Mucosa of descending colon (tissue), 3 donors: Measurements from ENCODE around the gene KPNA4. TPM values are rescaled to one million over a fixed set of nuclear protein-coding genes. Genes with fewer than 3 reads are reported as not detected.
"Not testable (repeated sequence)": the region's sequence is repeated elsewhere in the genome, so short reads cannot be mapped to it uniquely, and the experiment has no call there.

Experiments used
- ATAC-seq: fragments of 200-7000 bp; cut with Tn5 transposase; one replicate; pipeline ENCODE4 v1.9.1; 2020; ENCODE audit warnings: mild to moderate bottlenecking, moderate library complexity
- DNase-seq, 3 donors: peaks; one replicate each; pipeline ENCODE4 v3.0.0-alpha.2; 2020
- H3K36me3 ChIP-seq: fragments of 200-600 bp; one replicate; pipeline ENCODE4 v1.8.0; 2021; ENCODE audit warnings: low read depth, mild to moderate bottlenecking
- H3K4me1 ChIP-seq: fragments of 200-600 bp; one replicate; pipeline ENCODE4 v1.8.0; 2021; ENCODE audit warnings: low read depth, mild to moderate bottlenecking
- H3K4me3 ChIP-seq: fragments of 200-600 bp; one replicate; pipeline ENCODE4 v1.8.0; 2021; ENCODE audit warnings: mild to moderate bottlenecking
- H3K9me3 ChIP-seq: fragments of 200-600 bp; one replicate; pipeline ENCODE4 v1.8.0; 2021; ENCODE audit warnings: mild to moderate bottlenecking
- CTCF ChIP-seq: fragments of 200-600 bp; IDR thresholded peaks from one replicate; pipeline ENCODE4 v1.8.0; 2022; ENCODE audit warnings: antibody characterized with exemption, mild to moderate bottlenecking
- intact Hi-C, 2 donors: fragments of 100-400 bp; cut with DNase I in 1 of 2; cut with micrococcal nuclease in 1 of 2; formaldehyde crosslinking; loops; one replicate each; pipeline versions ENCODE4 v1.11.0 to v1.11.1; 2022; cut with DNase I, micrococcal nuclease
- total RNA-seq, 3 donors: library from RNA; stranded (reverse); fragmentation: NEBNext Ultra II Directional in 2 of 3; extraction: Animal tissue kit (Norgen Biotek cat#: 25700) in 2 of 3; gene quantifications; one replicate each; pipeline versions ENCODE4 v1.2.1 to v1.2.4, GENCODE V29; 2021 to 2023
- donor health status: DM: no; HTN: no; CAD: no; lungs with moderate emphysema.
- donor health status: DM: no; HTN: no; CAD: no.
- donor health status: DM: no; HTN: yes; CAD: no.

The KPNA4 gene
- total RNA-seq, 3 donors from 2014 or later = 46.2 to 91.0 (median 48.1) TPM

GRCh38 chr3:160538895-160539294, 26.5 kb downstream of the KPNA4 start:
- intact Hi-C loops = no loop called here
- DNase-seq = no peak
- peak; percentile 24 for ATAC-seq
- H3K36me3 ChIP-seq = no peaks in the 10 kb centered on the region
- H3K4me1 ChIP-seq = no peaks in the 10 kb centered on the region
- H3K4me3 ChIP-seq = no peak overlapping the region
- no peaks in the 10 kb centered on the region for H3K9me3 ChIP-seq
- no peak for TF ChIP-seq CTCF

- no peaks in the 10 kb centered on the region for H3K9me3 ChIP-seq
- ATAC-seq = no peak
- TF ChIP-seq CTCF = no peak
Measured at GRCh38 chr3:160537729-160538128, 27.6 kb downstream of the KPNA4 start.

DNA sequence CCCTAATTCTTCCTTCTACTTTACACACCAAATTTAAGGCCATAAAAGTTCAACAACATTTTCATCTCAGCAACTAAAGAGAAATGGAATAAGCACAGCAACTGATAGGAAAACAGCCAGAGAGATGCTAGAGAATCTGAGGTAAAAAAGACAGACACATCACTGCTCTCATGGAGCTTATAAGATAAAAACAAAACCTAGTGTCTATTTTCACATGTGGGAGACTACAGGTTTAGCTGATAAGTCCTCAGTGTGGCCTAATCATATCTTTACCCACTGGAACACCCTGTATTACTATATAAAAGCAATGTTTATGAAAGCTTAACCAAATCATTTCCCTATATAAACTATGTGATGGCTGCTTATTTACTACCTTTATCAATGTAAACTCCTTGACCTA, 33.0 kb downstream of the KPNA4 start:
- no peak for TF ChIP-seq CTCF
- H3K4me1 ChIP-seq = no peaks in the 10 kb centered on the region
- no peak overlapping the region for H3K4me3 ChIP-seq
- H3K36me3 ChIP-seq = no peaks in the 10 kb centered on the region
- intact Hi-C loops = no loop called here
- H3K9me3 ChIP-seq = no peaks in the 10 kb centered on the region
- no peak for ATAC-seq
- DNase-seq = no peak

More at GRCh38 chr3:160537729-160538128, 27.6 kb downstream of the KPNA4 start:
- Histone ChIP-seq H3K36me3 (no peaks in the 10 kb centered on the region), H3K4me1 (no peaks in the 10 kb centered on the region), H3K4me3 (no peak overlapping the region)
- intact Hi-C loops = no loop called here
- no peak for DNase-seq

- no peak for DNase-seq
- intact Hi-C loops = no loop called here
- Histone ChIP-seq H3K4me3 (no peak overlapping the region), H3K4me1 (no peaks in the 10 kb centered on the region), H3K9me3 (no peaks in the 10 kb centered on the region), H3K36me3 (no peaks in the 10 kb centered on the region)
- no peak for ATAC-seq
- TF ChIP-seq CTCF = no peak
Measured at GRCh38 chr3:160531311-160531710, 34.1 kb downstream of the KPNA4 start.

DNA sequence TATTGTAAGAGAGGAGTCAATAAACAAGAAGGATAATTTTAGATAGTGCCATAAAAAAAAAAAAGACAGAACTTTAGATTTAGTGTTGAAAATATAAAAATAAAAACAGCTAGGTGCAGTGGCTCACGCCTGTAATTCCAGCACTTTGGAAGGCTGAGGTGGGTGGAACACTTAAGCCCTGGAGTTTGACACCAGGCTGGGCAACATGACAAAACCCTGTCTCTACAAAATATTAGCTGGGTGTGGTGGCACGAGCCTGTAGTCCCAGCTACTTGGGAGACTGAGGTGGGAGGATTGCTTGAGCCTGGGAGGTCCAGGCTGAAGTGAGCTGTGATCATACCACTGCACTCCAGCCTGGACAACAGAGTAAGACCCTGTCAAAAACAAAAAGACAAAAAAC, 49.0 kb downstream of the KPNA4 start:
- H3K4me3 ChIP-seq, intact Hi-C loops, H3K4me1 ChIP-seq, H3K9me3 ChIP-seq, ATAC-seq, DNase-seq, H3K36me3 ChIP-seq: not testable (repeated sequence)

- ATAC-seq (no peak), DNase-seq (no peak)
- Histone ChIP-seq H3K36me3 (peaks cover 11% of the 10 kb centered on the region), H3K4me3 (no peak overlapping the region), H3K4me1 (no peaks in the 10 kb centered on the region), H3K9me3 (no peaks in the 10 kb centered on the region)
- intact Hi-C loops = no loop called here
- no peak for TF ChIP-seq CTCF
Measured at GRCh38 chr3:160501325-160501724, 64.0 kb downstream of the KPNA4 start.
